Measurements from ENCODE around the gene RGS2. TPM values are rescaled to one million over a fixed set of nuclear protein-coding genes. Genes with fewer than 3 reads are reported as not detected.

The RGS2 gene
- total and polyA plus RNA-seq, 9 of the 15 experiments (the other 6 are each of a cell fraction or from before 2014, with no cell fraction given) = 2.5 to 5.4 (median 3.8) TPM

DNA sequence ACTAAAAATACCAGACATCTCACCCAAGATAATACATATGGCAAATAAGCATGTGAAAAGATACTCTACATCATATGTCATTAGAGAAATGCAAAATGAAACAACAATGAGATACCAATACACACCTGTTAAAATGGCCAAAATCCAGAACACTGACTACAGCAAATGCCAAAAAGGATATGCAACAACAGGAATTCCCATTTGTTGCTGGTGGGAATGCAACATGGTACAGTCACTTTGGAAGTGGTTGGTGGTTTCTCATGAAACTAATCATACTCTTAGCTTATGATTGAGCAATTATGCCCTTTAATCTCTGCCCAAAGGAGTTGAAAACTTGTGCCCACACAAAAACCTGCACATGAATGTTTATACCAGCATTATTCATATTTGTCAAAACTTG is 6.4 kb upstream of the RGS2 start:
- no peak overlapping the region for H3K4me2 ChIP-seq (ENCODE audit: insufficient read depth, low read length)
- no peak overlapping the region for H2AFZ ChIP-seq (ENCODE audit: low read depth, low read length)
- intact Hi-C loops (cut with micrococcal nuclease) = no loop called here
- no peaks in the 10 kb centered on the region for H3K27me3 ChIP-seq (ENCODE audit: control insufficient read depth in 2 of 2, insufficient read depth in 2 of 2, low read length in 2 of 2)
- in situ Hi-C loops (cut with MboI) = no loop called here
- no peak overlapping the region for H3K27ac ChIP-seq (ENCODE audit: extremely low read depth, low read depth, low read length)
- no peaks in the 10 kb centered on the region for H4K20me1 ChIP-seq (replicated peaks; ENCODE audit: control insufficient read depth, insufficient read depth, low read length)
- H3K9me1 ChIP-seq (ENCODE audit: control insufficient read depth, insufficient read depth, low read length) = no peaks in the 10 kb centered on the region
- BruUV-seq (replicated peaks) = no TSS peak
- DNase-seq (ENCODE audit: extremely low read depth in 1 of 4, low spot score in 3 of 4) (no peak), ATAC-seq (no peak), FAIRE-seq (no peak)
- no peak overlapping the region for H3K9ac ChIP-seq (ENCODE audit: insufficient read depth in 1 of 2, low read depth in 2 of 2, low read length in 2 of 2)
- TF ChIP-seq ZNF316 (IDR thresholded peaks at IDR 0.05) (no peak), SMARCC2 (IDR thresholded peaks at IDR 0.05; ENCODE audit: low read depth) (no peak), CAMTA2 (CRISPR knock-in tag; conservative IDR thresholded peaks at IDR 0.05) (no peak), SAP30 (IDR thresholded peaks at IDR 0.05; ENCODE audit: borderline replicate concordance, insufficient read depth, low read depth, low read length, poor library complexity, severe bottlenecking) (no peak), SP2 (IDR thresholded peaks at IDR 0.05; ENCODE audit: extremely low read depth, low read depth, low read length, poor library complexity, severe bottlenecking) (no peak), ZNF586 (CRISPR knock-in tag; conservative IDR thresholded peaks at IDR 0.05) (no peak)
- H3K4me1 ChIP-seq (replicated peaks in 1 of 2; ENCODE audit: control insufficient read depth in 2 of 2, insufficient read depth in 2 of 2, low read length in 2 of 2) = no peaks in the 10 kb centered on the region
- no peaks in the 10 kb centered on the region for H3K9me3 ChIP-seq (replicated peaks; ENCODE audit: control insufficient read depth, insufficient read depth, low read depth, low read length)
- H3K36me3 ChIP-seq (ENCODE audit: control insufficient read depth, insufficient read depth, low read length) = no peaks in the 10 kb centered on the region
- ChIA-PET CTCF (ENCODE audit: low intra/inter-chr PET ratio) (interaction anchor here (0.6 kb wide), 1 partner anchor 267 kb away, joined by 3 read pairs; no protein-coding TSS in a partner anchor), POLR2A (no interaction called here)
- H3K4me3 ChIP-seq = no peak overlapping the region
- H3K79me2 ChIP-seq (ENCODE audit: control insufficient read depth, insufficient read depth, low read length) = no peaks in the 10 kb centered on the region

DNA sequence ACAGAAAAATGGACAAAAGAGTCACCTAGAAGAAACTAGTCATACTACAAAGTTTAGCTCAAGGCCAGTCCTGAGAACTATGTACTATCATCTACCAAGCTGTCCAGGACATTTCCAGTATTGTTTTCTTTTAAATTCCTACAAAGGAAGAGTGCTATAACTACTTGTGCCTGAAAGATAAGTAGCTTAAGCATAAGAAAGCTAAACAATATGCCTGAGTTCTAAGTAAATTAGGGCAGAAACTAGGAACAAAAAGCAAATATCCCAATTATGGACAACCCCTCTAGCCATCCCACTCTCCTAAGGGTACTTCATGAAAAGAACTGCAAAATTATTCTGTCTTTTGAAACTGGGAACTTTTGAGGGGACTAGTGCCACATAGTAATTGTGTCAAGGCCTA is 5.3 kb upstream of the RGS2 start:
- H4K20me1 ChIP-seq (replicated peaks; ENCODE audit: control insufficient read depth, insufficient read depth, low read length) = no peaks in the 10 kb centered on the region
- H3K4me2 ChIP-seq (ENCODE audit: insufficient read depth, low read length) = no peak overlapping the region
- H3K4me1 ChIP-seq (replicated peaks in 1 of 2; ENCODE audit: control insufficient read depth in 2 of 2, insufficient read depth in 2 of 2, low read length in 2 of 2) = peaks cover 4 to 6% of the 10 kb centered on the region in 2 experiments; a peak in 4 of 5 replicates
- H3K4me3 ChIP-seq = no peak overlapping the region
- no peak overlapping the region for H3K27ac ChIP-seq (ENCODE audit: extremely low read depth, low read depth, low read length)
- ATAC-seq (no peak), DNase-seq (ENCODE audit: extremely low read depth in 1 of 4, low spot score in 3 of 4) (no peak), FAIRE-seq (no peak)
- H3K9me1 ChIP-seq (ENCODE audit: control insufficient read depth, insufficient read depth, low read length) = no peaks in the 10 kb centered on the region
- POLR2A ChIA-PET = interaction anchor here (1.3 kb wide), 1 partner anchor 15 kb away, joined by 3 read pairs; no protein-coding TSS in a partner anchor
- no peak overlapping the region for H3K9ac ChIP-seq (ENCODE audit: insufficient read depth in 1 of 2, low read depth in 2 of 2, low read length in 2 of 2)
- H3K9me3 ChIP-seq (replicated peaks; ENCODE audit: control insufficient read depth, insufficient read depth, low read depth, low read length) = no peaks in the 10 kb centered on the region
- intact Hi-C loops (cut with micrococcal nuclease) (no loop called here), in situ Hi-C loops (cut with MboI) (no loop called here)
- no TSS peak for BruUV-seq (replicated peaks)
- H2AFZ ChIP-seq (ENCODE audit: low read depth, low read length) = no peak overlapping the region
- CTCF ChIA-PET (ENCODE audit: low intra/inter-chr PET ratio) = interaction anchor here (0.6 to 0.9 kb wide), 2 partner anchors 128 to 216 kb away, joined by 3 read pairs; no protein-coding TSS in a partner anchor
- no peaks in the 10 kb centered on the region for H3K36me3 ChIP-seq (ENCODE audit: control insufficient read depth, insufficient read depth, low read length)
- H3K79me2 ChIP-seq (ENCODE audit: control insufficient read depth, insufficient read depth, low read length) = no peaks in the 10 kb centered on the region
- H3K27me3 ChIP-seq (ENCODE audit: control insufficient read depth in 2 of 2, insufficient read depth in 2 of 2, low read length in 2 of 2) = no peaks in the 10 kb centered on the region
- TF ChIP-seq NR2C2 (CRISPR knock-in tag; IDR thresholded peaks at IDR 0.05) = no peak
- TF ChIP-seq NR2C2 (tag; IDR thresholded peaks at IDR 0.05) = no peak
- TF ChIP-seq, protein P1, sequence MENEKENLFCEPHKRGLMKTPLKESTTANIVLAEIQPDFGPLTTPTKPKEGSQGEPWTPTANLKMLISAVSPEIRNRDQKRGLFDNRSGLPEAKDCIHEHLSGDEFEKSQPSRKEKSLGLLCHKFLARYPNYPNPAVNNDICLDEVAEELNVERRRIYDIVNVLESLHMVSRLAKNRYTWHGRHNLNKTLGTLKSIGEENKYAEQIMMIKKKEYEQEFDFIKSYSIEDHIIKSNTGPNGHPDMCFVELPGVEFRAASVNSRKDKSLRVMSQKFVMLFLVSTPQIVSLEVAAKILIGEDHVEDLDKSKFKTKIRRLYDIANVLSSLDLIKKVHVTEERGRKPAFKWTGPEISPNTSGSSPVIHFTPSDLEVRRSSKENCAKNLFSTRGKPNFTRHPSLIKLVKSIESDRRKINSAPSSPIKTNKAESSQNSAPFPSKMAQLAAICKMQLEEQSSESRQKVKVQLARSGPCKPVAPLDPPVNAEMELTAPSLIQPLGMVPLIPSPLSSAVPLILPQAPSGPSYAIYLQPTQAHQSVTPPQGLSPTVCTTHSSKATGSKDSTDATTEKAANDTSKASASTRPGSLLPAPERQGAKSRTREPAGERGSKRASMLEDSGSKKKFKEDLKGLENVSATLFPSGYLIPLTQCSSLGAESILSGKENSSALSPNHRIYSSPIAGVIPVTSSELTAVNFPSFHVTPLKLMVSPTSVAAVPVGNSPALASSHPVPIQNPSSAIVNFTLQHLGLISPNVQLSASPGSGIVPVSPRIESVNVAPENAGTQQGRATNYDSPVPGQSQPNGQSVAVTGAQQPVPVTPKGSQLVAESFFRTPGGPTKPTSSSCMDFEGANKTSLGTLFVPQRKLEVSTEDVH (IDR thresholded peaks at IDR 0.05; ENCODE audit: low read depth, partially characterized antibody) = no peak
- no peak for TF ChIP-seq PML (IDR thresholded peaks at IDR 0.05; ENCODE audit: low read length)
- no peak for TF ChIP-seq FOXK1 (CRISPR knock-in tag; IDR thresholded peaks at IDR 0.05; ENCODE audit: borderline replicate concordance)
- TF ChIP-seq CBX8 (IDR thresholded peaks at IDR 0.05; ENCODE audit: borderline replicate concordance, extremely low read depth, low read depth, low read length, poor library complexity, severe bottlenecking) = no peak
- no peak for TF ChIP-seq ESRRA (IDR thresholded peaks at IDR 0.05; ENCODE audit: borderline replicate concordance, low read depth)
- no peak for TF ChIP-seq ZNF282 (CRISPR knock-in tag; IDR thresholded peaks at IDR 0.05)
- TF ChIP-seq NUFIP1 (IDR thresholded peaks at IDR 0.05; ENCODE audit: partially characterized antibody) = no peak
